ACC112 (cell line): ENCODE measurements around the gene ADAMTSL1.

ENCODE experiments used
- H2AFZ ChIP-seq: fragments of 200-600 bp; sonication (generic); one replicate; pipeline ENCODE4 v1.6.0; 2017; ENCODE audit warnings: antibody characterized with exemption, low read length; ENCODE audit not compliant: unreplicated experiment
- H3K27ac ChIP-seq: fragments of 200-600 bp; sonication (generic); 2 replicates; pipeline ENCODE4 v1.5.1; 2014; ENCODE audit warnings: low read depth, mild to moderate bottlenecking, antibody characterized with exemption, low read length, moderate library complexity
- H3K27me3 ChIP-seq: fragments of 200-600 bp; sonication (generic); 2 replicates; pipeline ENCODE4 v1.6.1; 2014; ENCODE audit warnings: mild to moderate bottlenecking, antibody characterized with exemption, low read length, moderate library complexity, mixed read lengths; ENCODE audit not compliant: insufficient read depth
- H3K36me3 ChIP-seq: fragments of 200-600 bp; sonication (generic); 2 replicates; pipeline ENCODE4 v1.6.1; 2016; ENCODE audit warnings: mild to moderate bottlenecking, antibody characterized with exemption, low read length, moderate library complexity, mixed read lengths; ENCODE audit not compliant: insufficient read depth
- H3K4me1 ChIP-seq: fragments of 200-600 bp; sonication (generic); one replicate; pipeline ENCODE4 v1.6.1; 2016; ENCODE audit warnings: low read length, mixed read lengths; ENCODE audit not compliant: insufficient read depth, unreplicated experiment, control insufficient read depth
- H3K4me3 ChIP-seq: fragments of 200-600 bp; sonication (generic); 2 replicates; pipeline ENCODE4 v1.5.1; 2014; ENCODE audit warnings: mild to moderate bottlenecking, low read depth, low read length
- H3K79me2 ChIP-seq: fragments of 200-600 bp; sonication (generic); one replicate; pipeline ENCODE4 v1.6.0; 2016; ENCODE audit warnings: low read length; ENCODE audit not compliant: control insufficient read depth, unreplicated experiment, insufficient read depth

The ADAMTSL1 gene

DNA sequence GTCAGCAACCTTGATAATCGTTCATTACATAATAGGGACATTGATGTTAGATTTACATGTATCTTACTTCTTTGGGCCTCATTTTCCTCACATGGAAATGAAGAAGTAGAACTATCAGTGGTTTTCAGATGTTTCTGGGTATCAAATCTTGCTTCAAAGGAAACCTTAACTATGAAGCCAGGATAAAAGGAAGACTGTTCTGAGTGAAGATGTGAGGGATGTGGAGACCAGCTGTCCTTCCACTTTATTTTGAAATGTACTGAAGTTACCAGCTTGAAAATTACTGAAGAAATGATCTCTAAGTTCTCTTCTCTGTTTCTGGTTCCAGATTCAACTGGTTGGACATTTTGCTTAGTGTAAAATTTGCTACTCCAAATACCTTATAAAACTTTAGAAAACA is 186.0 kb downstream of the ADAMTSL1 start:
- Histone ChIP-seq H3K4me3 (no peak overlapping the region), H2AFZ (no peak overlapping the region), H3K27ac (no peak overlapping the region), H3K36me3 (peaks cover 12% of the 10 kb centered on the region), H3K27me3 (no peaks in the 10 kb centered on the region), H3K79me2 (no peaks in the 10 kb centered on the region), H3K4me1 (peaks cover 15% of the 10 kb centered on the region)

GRCh38 chr9:18662320-18662719 is 188.4 kb downstream of the ADAMTSL1 start:
- H3K36me3 ChIP-seq = peaks cover 18% of the 10 kb centered on the region
- H3K27me3 ChIP-seq = no peaks in the 10 kb centered on the region

GRCh38 chr9:18665947-18666346 is 192.0 kb downstream of the ADAMTSL1 start:
- Histone ChIP-seq H3K27me3 (no peaks in the 10 kb centered on the region), H3K36me3 (peaks cover 18% of the 10 kb centered on the region), H3K4me1 (peaks cover 11% of the 10 kb centered on the region)

More at GRCh38 chr9:18662320-18662719, 188.4 kb downstream of the ADAMTSL1 start:
- Histone ChIP-seq H3K27ac (no peak overlapping the region), H3K4me3 (no peak overlapping the region), H2AFZ (no peak overlapping the region), H3K4me1 (peaks cover 26% of the 10 kb centered on the region), H3K79me2 (no peaks in the 10 kb centered on the region)

GRCh38 chr9:18666348-18666747 is 192.4 kb downstream of the ADAMTSL1 start:
- H3K27ac ChIP-seq = no peak overlapping the region
- H3K36me3 ChIP-seq = peaks cover 18% of the 10 kb centered on the region
- H3K79me2 ChIP-seq = no peaks in the 10 kb centered on the region
- H3K27me3 ChIP-seq = no peaks in the 10 kb centered on the region
- no peak overlapping the region for H2AFZ ChIP-seq
- peaks cover 11% of the 10 kb centered on the region for H3K4me1 ChIP-seq
- H3K4me3 ChIP-seq = no peak overlapping the region

More at GRCh38 chr9:18665947-18666346, 192.0 kb downstream of the ADAMTSL1 start:
- Histone ChIP-seq H2AFZ (no peak overlapping the region), H3K79me2 (no peaks in the 10 kb centered on the region), H3K27ac (no peak overlapping the region), H3K4me3 (no peak overlapping the region)

DNA sequence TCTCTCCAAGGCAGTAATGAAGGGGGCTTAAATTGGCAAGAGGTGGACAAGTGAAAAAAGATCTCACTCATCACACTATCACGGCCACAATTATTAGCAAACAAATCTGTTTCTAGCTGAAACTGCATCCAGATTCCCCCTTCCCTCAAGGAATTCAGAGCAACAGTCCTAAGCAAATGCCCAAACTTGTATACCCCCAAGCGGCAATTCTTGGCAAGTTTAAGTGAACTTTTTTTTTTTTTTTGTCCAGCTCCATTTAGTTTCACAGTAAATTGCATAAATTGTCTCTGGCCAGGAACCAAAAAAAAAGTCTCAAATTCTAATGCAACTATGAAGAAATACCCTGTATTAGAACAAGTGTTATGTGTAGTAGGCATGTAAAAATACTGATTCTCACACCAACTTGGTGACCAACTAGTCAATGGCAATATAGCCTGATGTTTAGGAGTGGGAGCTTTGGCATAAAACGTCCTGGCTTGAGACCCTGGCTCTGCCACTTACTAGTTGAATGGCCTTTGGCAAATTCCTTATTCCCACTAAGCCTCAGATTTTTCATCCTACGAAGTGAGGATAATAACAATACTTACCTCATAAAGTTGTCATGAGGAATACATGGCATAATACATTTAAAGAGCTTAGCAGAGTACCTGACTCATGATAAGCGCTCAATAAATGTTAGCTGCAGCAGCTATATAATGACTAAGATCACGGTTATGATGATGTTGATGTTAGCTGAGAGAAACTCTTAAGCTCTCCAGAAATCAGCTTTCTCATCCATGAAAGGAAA is 193.2 kb downstream of the ADAMTSL1 start:
- Histone ChIP-seq H3K4me3 (no peak overlapping the region), H3K4me1 (peaks cover 11% of the 10 kb centered on the region), H3K36me3 (peaks cover 16% of the 10 kb centered on the region), H3K79me2 (no peaks in the 10 kb centered on the region), H2AFZ (no peak overlapping the region), H3K27ac (no peak overlapping the region), H3K27me3 (no peaks in the 10 kb centered on the region)

- Histone ChIP-seq H3K4me1 (peaks cover 11% of the 10 kb centered on the region), H3K79me2 (no peaks in the 10 kb centered on the region), H2AFZ (no peak overlapping the region), H3K4me3 (no peak overlapping the region), H3K27me3 (no peaks in the 10 kb centered on the region), H3K27ac (no peak overlapping the region), H3K36me3 (peaks cover 8% of the 10 kb centered on the region)
These were observed 195.0 kb downstream of the ADAMTSL1 start for GRCh38 chr9:18668944-18669343.

DNA sequence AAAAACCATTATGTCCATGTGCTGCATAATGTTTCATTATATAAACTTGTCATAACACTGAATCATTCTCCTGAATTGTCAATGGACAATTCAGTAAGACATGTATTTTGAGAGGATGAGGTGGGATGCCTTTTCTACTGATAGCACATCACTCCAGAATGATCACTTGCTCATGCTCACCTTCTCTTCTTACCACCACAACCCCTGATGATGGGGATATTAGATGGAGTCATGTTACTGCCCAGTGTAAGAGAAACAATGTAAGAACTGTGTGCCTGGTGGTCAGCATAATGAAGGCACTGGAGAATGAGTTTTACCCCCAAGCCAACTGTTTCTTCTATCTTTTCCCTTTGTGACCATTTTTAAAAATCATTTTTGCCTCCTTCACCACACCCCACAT is 198.8 kb downstream of the ADAMTSL1 start:
- Histone ChIP-seq H3K27ac (no peak overlapping the region), H3K4me1 (no peaks in the 10 kb centered on the region), H3K4me3 (no peak overlapping the region), H3K36me3 (no peaks in the 10 kb centered on the region; the same call in 1 of the 2 replicates), H3K27me3 (no peaks in the 10 kb centered on the region), H3K79me2 (no peaks in the 10 kb centered on the region), H2AFZ (no peak overlapping the region)

- H3K27ac ChIP-seq = no peak overlapping the region
- H3K36me3 ChIP-seq = no peaks in the 10 kb centered on the region; the same call in 1 of the 2 replicates
- H3K4me1 ChIP-seq = peaks cover under 1% of the 10 kb centered on the region
- H3K79me2 ChIP-seq = no peaks in the 10 kb centered on the region
- no peak overlapping the region for H3K4me3 ChIP-seq
- H3K27me3 ChIP-seq = no peaks in the 10 kb centered on the region
- no peak overlapping the region for H2AFZ ChIP-seq
These were observed 199.2 kb downstream of the ADAMTSL1 start for GRCh38 chr9:18673179-18673578.

DNA sequence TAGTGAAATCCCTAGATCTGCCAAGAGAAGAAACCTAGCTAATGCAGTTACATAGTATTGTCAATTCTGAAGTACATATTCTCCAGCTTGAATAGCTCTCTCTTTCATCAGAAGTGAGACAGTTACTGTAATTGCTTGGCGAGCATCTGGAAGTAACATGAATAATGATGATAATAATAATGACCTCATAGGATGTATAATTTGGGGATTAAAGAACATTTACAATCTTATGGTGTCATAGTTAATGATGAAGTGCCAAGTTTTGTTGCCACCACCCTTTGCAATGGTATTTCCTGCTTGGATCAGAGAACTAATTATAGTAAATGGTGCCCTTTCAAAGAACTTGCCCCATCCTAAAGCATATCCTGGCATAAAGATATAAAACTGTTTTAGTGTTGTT is 201.4 kb downstream of the ADAMTSL1 start:
- Histone ChIP-seq H3K4me3 (no peak overlapping the region), H3K4me1 (peaks cover 13% of the 10 kb centered on the region), H2AFZ (no peak overlapping the region), H3K36me3 (no peaks in the 10 kb centered on the region; the same call in 1 of the 2 replicates), H3K79me2 (no peaks in the 10 kb centered on the region), H3K27ac (no peak overlapping the region), H3K27me3 (no peaks in the 10 kb centered on the region)

- Histone ChIP-seq H3K4me1 (peaks cover 13% of the 10 kb centered on the region), H3K27ac (no peak overlapping the region), H3K27me3 (no peaks in the 10 kb centered on the region), H3K36me3 (no peaks in the 10 kb centered on the region; the same call in 1 of the 2 replicates), H3K79me2 (no peaks in the 10 kb centered on the region), H3K4me3 (no peak overlapping the region), H2AFZ (no peak overlapping the region)
These were observed 202.0 kb downstream of the ADAMTSL1 start for GRCh38 chr9:18675973-18676372.

DNA sequence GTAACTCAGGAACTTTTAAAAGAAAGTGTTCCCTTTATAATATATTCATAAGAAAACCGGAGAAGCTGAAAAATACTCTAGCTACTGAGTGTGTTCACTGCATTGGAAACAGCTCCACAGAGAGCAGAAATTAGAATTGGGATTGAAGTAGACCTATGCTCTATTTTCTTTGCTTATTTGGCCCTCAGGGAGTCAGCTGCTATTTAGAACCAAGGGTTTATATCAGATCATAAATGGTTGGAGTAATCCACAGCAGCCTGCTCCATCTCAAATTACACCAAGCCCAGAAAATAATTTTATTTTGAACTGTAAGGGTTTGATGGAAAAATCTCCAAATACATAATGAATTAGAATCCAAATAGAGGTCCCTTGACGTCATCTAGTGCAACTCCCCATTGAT is 202.6 kb downstream of the ADAMTSL1 start:
- Histone ChIP-seq H3K4me3 (no peak overlapping the region), H3K79me2 (no peaks in the 10 kb centered on the region), H3K4me1 (peaks cover 13% of the 10 kb centered on the region), H2AFZ (no peak overlapping the region), H3K36me3 (no peaks in the 10 kb centered on the region; the same call in 1 of the 2 replicates), H3K27ac (no peak overlapping the region), H3K27me3 (no peaks in the 10 kb centered on the region)
